Dedifferentiated amniotic fluid mesenchymal stem cell (primary cell): ENCODE results near the gene VASP.
A peak's percentile ranks its signal among the peaks of the same experiment; 100 is the strongest.

ENCODE experiments used
- DNase-seq: peaks from one replicate; pipeline ENCODE4 v3.0.0-alpha.2; 2016; ENCODE audit errors: extremely low spot score

The VASP gene

DNA sequence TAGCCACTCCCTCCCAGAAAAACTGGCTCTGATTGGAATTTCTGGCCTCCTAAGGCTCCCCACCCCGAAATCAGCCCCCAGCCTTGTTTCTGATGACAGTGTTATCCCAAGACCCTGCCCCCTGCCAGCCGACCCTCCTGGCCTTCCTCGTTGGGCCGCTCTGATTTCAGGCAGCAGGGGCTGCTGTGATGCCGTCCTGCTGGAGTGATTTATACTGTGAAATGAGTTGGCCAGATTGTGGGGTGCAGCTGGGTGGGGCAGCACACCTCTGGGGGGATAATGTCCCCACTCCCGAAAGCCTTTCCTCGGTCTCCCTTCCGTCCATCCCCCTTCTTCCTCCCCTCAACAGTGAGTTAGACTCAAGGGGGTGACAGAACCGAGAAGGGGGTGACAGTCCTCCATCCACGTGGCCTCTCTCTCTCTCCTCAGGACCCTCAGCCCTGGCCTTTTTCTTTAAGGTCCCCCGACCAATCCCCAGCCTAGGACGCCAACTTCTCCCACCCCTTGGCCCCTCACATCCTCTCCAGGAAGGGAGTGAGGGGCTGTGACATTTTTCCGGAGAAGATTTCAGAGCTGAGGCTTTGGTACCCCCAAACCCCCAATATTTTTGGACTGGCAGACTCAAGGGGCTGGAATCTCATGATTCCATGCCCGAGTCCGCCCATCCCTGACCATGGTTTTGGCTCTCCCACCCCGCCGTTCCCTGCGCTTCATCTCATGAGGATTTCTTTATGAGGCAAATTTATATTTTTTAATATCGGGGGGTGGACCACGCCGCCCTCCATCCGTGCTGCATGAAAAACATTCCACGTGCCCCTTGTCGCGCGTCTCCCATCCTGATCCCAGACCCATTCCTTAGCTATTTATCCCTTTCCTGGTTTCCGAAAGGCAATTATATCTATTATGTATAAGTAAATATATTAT lies 33.3 kb upstream of the VASP start:
- DNase-seq = no peak

DNA sequence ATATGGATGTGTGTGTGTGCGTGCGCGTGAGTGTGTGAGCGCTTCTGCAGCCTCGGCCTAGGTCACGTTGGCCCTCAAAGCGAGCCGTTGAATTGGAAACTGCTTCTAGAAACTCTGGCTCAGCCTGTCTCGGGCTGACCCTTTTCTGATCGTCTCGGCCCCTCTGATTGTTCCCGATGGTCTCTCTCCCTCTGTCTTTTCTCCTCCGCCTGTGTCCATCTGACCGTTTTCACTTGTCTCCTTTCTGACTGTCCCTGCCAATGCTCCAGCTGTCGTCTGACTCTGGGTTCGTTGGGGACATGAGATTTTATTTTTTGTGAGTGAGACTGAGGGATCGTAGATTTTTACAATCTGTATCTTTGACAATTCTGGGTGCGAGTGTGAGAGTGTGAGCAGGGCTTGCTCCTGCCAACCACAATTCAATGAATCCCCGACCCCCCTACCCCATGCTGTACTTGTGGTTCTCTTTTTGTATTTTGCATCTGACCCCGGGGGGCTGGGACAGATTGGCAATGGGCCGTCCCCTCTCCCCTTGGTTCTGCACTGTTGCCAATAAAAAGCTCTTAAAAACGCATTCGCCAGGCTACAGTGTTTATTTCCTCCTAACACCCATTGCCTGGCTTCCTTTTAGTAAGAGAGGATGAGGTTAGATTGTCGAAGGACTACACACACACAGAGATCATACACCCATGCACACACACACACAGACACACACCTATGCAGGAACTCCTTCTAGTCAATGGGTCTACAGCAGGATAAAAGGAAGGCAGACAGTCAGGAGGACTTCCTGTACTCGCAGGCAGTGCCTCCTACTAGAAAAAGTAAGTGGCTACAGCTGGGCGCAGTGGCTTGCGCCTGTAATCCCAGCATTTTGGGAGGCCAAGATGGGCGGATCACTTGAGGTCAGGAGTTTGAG lies 32.4 kb upstream of the VASP start:
- DNase-seq = no peak

DNA sequence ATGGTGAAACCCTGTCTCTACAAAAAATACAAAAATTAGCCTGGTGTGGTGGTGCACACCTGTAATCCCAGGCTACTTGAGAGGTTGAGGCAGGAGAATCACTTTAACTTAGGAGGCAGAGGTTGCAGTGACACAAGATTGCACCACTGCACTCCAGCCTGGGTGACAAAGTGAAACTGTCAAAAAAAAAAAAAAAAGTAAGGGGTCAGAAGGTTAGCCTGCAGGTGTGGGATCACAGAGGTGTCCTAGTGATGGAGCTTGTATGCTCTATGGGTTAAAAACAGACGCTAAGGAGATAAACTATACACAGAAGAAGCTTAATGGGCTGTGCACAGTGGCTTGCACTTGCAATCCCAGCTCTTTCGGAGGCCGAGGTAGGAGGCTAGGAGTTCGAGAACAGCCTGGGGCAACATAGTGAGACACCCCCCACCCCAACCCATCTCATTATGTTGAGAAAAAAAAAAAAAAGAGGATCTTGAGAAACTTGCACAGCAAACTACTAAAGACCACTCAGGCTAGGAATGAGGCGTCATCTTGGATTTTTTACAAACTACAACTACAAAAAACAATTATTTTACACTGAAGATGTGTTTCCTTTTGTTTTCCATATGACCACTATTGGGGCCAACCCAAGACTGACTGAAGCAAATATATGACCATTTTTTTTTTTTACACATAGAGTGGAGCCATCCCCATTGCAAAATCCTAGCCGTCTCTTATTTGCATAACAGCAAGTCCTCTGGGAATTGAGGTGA lies 31.6 kb upstream of the VASP start:
- DNase-seq = peak; percentile 42

DNA sequence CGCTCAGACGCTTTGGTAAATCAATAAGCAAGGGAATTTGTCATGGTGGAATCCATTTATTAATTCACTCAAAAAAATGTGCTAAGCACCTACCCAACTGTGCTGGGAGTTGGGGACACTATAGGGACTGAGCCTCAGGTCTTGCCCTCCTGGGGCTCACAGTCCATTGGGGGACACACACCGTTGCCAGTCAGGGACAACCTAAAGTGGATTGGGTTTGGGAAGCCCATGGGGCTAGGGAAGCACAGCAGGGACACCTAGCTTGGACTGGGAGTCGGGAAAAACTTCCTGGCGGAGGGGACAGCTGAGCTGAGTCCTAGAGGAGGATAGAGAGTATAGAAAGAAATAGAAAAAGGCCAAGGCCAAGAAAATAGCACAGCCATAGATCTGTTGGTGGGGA lies 31.0 kb upstream of the VASP start:
- DNase-seq = no peak

DNA sequence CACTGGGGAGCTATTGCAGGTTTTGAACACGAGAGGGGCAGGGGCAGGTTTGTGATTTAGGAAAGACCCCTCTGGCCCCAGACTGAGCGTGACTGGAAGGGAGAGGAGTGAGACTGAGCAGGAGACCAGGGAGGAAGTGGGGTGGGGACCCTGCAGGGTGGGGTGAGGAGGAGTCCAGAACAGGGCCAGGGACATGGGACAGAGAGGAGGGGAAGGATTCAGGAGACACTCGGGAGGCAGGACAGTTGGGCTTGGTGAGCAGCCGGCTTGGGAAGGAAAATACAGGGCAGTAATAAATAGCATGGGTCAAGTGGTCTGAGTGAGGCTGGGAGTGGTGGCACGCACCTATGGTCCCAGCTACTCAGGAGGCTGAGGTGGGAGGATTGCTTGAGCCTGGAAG lies 30.1 kb upstream of the VASP start:
- no peak for DNase-seq

DNA sequence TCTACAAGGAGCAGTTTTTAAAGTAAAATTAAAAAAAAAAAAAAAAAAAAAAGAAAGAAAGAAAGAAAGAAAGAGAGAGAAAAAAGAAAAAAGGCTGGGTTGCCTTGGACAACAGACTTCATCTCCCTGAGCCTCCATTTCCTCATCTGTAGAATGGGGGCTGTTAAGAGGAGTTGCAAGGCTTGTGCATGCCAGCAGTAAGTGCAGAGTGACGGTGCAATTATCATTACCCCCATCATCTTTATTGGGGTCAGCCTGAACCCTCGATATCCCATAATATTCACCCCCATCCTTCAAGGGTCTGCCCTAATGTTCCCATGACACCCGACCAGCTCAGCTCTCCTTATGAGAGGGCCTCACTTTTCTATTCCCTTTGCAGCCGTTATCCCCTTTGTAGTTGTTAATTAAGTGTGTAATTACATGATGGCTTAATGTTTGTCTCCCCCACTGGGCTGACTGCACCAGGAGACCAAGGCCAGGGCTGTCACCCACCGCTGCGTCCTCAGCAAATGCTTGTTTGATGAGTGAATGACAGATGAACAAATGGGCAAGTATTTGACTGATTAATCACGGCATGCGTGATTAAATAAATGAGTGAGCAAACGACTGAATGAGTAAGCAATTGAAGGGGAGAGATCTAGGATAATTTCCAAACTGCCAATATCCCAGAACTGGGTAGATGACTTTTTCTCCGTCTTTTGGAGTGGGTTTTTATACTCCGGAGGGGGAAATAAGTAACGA lies 29.4 kb upstream of the VASP start:
- DNase-seq = peak; percentile 35

DNA sequence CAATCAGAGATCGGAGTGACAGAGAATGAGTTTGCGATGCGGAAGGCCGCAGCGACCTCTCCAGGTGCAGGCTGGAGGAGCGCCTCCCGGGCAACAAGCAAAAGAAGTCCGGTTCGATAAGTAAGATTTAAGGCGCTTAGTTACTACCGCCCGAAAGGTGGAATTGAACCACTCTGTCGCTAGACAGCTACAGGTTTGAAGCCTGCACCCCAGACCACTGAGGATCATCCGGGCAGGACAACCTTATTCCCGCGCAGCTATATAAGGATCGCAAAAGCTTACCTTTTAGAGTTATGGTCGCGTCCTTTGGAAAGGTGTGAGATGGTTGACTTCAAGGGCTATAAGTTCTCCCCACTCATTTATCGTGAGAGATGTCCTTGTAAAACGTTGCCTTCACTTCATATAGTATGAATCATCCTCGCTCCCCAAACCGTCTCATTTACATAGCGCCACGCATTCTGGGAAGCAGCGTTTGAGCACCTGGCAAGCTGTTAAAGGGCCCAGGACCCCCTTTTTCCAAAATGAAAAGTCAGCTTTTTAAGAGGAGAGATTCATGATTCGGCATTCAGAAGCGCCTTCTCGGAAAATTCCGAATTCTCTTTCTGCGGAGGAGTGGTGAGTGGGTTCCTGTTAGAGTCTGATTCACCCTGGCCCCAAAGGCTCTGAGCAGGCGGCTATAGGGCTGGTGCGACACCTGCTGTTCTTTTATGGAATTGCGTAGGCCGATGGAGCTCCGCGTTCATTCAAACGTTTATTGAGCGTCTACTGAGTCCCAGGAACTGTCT lies 28.6 kb upstream of the VASP start:
- DNase-seq = peak; percentile 91

DNA sequence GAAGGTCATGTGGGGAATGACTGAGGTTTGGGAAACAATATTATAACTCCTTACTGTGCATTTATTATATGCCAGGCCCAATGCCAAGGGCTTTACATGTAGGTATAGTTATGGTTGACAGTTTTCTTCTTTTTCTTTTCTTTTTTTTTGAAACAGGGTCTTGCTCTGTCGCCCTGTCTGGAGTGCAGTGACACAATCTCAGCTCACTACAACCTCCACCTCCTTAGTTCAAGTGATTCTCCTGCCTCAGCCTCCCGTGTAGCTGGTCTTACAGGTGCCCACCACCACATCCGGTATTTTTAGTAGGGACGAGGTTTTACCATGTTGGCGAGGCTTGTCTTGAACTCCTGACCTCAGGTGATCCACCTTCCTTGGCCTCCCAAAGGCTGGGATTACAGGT lies 24.2 kb upstream of the VASP start:
- no peak for DNase-seq

DNA sequence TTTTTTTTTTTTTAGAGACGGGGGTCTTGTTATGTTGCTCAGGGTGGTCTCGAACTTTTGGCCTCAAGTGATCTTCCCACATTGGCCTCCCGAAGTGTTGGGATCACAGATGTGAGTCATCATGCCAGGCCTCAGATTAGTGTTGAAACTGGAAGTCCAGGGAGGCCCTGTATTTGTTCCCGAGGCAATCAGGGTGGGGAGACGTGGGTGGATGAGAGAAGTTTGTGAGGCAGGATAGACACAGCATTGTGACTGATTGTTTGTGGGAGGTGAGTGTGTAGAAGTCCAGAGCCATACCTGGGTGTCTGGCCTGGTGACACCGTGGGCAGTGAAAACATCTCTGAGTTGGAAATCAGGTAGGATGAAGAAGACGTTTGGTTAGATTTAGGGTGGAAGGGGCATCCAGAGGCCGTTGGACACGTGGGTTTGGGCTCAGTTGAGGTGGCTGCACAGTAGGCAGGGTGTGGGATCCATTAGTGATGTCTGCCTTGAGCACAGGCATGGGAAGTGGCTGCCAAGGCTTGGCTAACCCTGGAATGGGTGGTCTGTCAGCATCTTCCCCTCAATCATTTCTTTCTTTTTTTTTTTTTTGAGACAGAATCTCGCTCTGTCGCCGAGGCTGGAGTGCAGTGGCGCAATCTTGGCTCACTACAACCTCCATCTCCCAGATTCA lies 22.9 kb upstream of the VASP start:
- DNase-seq = no peak

DNA sequence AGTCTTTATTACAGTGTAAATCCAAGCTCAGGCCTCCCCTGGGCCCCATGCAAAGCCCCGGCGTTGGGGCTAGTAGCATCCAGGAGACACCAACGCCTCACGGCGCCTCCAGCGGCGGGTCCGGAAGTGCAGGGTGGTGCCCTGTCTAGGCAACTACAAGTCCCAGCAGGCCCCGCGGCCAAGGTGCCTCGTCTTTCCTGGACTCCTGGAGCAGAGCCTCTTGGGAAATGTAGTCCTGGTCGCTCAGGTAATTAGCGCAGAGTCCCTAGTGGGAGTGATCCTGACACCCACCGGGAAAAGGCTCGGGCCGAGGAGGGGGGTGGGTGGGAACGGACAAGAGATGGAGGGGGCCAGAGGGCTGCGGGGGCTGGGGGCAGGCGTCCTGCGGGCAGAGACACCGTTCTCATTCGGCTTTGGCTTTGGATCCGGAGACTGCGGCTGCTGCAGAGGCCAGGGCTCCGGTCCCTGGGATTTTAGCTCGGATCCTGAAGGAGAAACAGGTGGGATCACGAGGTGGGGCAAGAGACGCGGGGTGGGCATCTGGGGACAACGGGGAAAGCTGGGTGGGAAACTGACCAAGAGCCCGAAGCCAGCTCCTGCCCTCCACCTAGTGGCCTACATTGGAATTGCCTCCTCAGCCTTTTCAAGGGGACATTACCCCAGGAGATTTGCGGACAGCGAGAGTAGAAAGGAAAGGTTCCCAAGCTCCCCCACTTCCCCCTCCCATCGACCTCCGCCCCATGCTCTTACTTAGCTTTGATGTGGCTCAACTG lies 21.8 kb upstream of the VASP start:
- peak; percentile 96 for DNase-seq

DNA sequence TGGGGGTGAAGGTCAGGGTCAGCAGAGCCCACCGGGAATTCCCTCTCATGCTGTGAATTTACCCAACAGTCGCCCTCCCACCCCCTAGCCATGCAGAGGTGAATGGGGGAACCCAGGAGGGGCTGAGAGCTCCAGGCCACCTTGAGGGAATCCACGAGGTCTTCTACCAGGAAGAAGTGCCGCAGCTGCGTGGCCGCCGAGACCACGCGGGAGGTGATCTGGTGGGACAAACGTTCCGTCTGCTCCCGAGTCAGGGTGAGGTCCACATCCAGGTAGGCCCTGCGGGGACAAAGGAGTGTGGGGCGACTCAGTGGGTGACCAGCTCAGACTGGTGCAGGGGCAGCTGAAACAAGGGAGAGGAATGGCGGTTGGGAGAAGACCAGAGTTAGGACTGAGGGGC lies 18.6 kb upstream of the VASP start:
- DNase-seq = no peak

DNA sequence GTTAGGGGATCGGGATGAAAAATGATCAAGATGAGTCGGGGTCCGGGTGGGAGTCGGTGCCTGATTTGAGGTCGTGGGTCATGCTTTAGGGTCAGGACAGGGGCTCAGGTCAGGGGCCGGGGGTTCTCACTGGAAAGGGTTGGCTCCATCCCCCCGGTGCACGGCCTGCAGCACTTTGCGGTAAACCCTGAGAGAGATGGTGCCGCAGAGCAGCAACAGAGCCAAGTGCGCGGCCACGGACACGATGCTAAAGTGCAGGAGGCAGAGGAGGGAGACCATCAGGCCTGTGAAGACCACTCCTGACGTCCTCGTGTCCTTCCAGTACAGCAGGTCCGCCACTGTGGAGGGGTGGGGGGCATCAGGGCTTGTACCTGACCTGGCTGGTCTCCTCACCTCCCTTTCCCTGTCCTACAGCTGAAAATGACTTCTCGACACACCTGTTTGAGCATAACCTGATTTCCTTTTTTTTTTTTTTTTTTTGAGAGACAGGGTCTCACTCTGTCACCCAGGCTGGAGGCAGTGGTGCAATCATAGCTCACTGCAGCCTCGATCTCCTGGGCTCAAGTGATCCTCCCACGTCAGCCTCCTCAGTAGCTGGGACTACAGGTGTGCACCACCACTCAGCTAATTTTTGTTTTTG lies 17.9 kb upstream of the VASP start:
- no peak for DNase-seq

DNA sequence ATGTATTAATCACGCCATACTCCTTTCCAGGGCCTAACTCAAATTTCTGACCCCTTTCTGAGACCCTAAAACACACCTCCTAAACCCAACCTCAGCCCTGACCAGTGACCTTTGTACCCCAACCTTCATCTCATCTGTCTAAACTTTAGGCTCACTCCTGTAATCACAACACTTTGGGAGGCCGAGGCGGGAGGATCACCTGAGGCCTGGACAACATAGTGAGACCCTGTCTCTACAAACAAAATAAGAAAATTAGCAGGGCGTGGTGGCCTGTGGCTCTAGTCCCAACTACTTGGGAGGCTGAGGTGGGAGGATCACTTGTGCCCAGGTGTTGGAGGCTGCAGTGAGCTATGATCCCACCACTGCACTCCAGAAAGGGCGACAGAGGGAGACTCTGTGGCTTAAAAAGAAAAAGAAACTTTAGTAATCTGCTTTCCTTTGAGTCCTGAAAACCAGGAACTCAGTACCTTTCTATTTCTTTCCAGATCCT lies 15.1 kb upstream of the VASP start:
- DNase-seq = no peak

DNA sequence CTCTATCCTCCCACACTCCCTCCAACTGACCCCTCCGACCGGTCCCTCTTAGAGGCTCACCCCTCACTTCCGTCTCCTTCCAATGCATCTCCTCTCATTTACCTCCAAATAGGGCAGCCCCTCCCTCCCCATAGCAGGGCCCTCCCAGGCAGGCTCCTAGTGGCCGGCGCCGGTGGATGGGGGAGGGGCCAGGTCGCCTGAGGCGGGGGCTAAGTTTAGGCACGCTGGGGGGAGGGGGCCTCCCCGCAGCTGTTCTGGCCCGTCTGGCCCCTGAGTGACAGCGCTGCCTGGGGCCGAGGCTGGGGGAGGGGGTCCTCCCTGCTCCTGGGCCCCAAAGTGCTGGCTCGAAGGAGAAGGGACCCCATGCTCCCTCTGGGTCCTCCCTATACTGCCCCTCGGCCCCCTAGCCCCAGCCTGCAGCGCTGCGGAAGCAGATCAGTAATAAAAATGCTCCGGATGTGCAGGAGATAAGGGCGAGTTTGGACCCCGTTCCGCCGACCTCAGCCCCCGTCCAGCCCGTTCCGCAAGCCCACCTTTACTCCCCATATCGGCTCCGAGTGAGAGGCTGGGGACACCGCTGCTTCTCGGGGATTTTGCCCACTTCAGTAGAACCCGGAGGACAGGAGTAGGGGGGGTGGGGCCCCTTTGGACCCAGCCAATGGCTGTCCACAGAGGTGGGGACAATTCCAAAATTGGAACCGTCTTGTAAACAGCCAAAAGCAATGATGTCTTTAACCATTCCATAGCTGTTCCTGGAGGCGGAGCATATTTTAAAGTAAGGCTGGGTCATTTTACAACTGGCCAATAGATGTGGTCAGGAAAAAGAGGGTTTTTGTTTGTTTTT lies 14.4 kb upstream of the VASP start:
- peak; percentile 43 for DNase-seq

DNA sequence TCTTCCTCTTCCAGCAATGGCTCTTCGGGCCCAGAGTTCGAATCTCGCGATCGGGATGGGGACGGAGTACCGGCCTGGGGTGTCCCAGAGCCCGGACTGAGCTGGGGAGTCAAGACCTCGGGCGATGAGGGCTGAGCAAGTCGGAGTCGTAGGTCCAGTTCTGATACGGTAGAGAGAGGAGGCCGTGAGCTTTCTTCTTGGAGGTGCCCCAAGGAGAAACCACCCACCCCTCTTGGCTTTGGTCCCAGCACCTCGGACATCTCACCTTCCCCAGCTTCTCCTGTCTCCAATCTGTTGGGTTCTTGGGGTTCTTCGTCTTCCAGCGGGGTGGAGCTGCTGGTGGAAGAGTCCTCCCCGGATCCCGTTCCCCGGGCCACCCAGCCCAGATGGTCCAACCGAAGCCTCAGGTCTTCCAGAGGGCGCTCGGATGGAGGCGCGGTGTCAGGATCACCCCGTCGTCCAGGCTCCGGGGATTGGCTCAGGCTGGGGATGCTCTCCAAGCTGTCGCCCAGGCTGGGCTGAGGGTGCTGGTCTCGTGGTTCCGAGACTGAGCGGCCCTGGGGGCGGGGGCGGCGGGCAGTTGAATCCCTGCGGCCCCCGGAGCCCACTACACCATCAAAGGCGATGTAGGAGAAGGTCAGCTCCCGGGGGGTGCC lies 12.9 kb upstream of the VASP start:
- no peak for DNase-seq

DNA sequence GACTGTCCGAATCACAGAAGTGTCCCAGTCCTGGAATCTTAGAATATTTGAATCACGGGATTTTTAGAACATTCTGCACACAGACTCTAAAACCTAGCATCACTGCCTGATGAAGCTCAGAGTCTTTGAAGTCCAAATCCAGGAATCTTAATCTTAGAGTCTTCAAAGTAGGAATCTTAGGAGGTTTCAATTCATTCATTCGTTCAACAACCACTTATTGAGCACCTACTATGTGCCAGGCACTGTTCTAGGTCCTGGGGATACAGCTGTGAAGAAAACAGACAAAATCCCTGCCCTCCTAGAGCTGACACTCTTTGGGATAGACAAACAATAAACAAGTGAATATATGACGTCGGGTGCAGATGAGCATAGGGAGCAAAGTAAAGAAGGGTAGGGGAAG lies 12.1 kb upstream of the VASP start:
- DNase-seq = no peak

DNA sequence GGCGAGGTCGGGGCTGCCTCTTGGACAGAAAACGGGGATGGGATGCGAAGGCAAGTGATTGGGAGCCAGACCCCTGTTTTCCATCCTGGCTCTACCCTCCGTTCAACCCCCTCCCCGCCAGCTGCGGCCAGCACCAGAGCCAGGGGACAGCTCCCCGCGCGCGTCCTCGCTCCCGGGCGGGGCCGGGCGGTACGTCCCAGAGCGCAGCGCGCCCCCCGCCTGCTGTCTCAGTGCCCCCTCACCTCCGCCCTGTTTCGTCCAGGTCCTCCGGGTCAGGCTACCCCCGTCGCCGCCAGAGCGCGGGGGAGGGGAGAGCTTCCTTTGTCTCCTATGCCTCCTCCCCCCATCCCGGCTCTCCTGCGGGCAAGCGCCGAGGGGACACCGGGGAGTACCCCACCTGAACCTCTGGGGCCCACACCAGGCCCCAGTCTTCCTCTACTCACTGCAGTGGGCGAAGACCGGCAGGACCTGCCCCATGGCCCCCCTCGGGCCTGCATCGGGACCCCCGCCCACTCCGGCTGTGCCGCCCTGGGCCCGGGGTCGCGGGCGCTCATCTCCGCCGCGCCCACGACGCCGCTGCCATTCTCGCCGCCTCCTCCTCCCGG lies 10.8 kb upstream of the VASP start:
- DNase-seq = no peak
